Measurements from ENCODE around the gene TMED5. TPM values are rescaled to one million over a fixed set of nuclear protein-coding genes. Genes with fewer than 3 reads are reported as not detected.

Gene TMED5
- total RNA-seq, 4 donors from 2014 or later, result 57.2 to 189 (median 136) TPM

- ATAC-seq (ENCODE audit: low FRiP score) (no peak), DNase-seq (ENCODE audit: low spot score) (no peak)
- TF ChIP-seq CTCF (IDR thresholded peaks at IDR 0.05), result no peak
Measured at GRCh38 chr1:93206567-93206954, 26.3 kb upstream of the TMED5 start.

- no peak for ATAC-seq (ENCODE audit: low FRiP score)
- no peak for TF ChIP-seq CTCF (IDR thresholded peaks at IDR 0.05)
- no peak for DNase-seq (ENCODE audit: low spot score)
Measured at GRCh38 chr1:93205892-93206566, 25.8 kb upstream of the TMED5 start.

GRCh38 chr1:93200714-93201113 lies 20.5 kb upstream of the TMED5 start:
- ATAC-seq (ENCODE audit: low FRiP score) (no peak), DNase-seq (ENCODE audit: low spot score) (no peak)
- no peak for TF ChIP-seq CTCF (IDR thresholded peaks at IDR 0.05)

- DNase-seq (ENCODE audit: low spot score) (no peak), ATAC-seq (ENCODE audit: low FRiP score) (no peak)
- TF ChIP-seq CTCF (IDR thresholded peaks at IDR 0.05), result no peak
Measured at GRCh38 chr1:93200086-93200620, 19.9 kb upstream of the TMED5 start.

GRCh38 chr1:93199150-93199549 lies 18.9 kb upstream of the TMED5 start:
- DNase-seq (ENCODE audit: low spot score), result no peak
- no peak for ATAC-seq (ENCODE audit: low FRiP score)
- TF ChIP-seq CTCF (IDR thresholded peaks at IDR 0.05), result no peak

- no peak for ATAC-seq (ENCODE audit: low FRiP score)
- no peak for DNase-seq (ENCODE audit: low spot score)
- no peak for TF ChIP-seq CTCF (IDR thresholded peaks at IDR 0.05)
Measured at GRCh38 chr1:93196591-93196990, 16.4 kb upstream of the TMED5 start.
